HG02840 (cell line): ENCODE results near the gene ACKR2.
"Not testable (repeated sequence)": the region's sequence is repeated elsewhere in the genome, so short reads cannot be mapped to it uniquely, and the experiment has no call there.

Source experiments
- ATAC-seq: cut with Tn5 transposase; IDR thresholded peaks from one replicate; pipeline ENCODE4 v1.9.1; 2021; ENCODE audit warnings: mild to moderate bottlenecking, moderate library complexity, moderate number of reproducible peaks; ENCODE audit not compliant: unreplicated experiment, low FRiP score

ACKR2 gene

GRCh38 chr3:42801048-42801620 is 8.1 kb upstream of the ACKR2 start:
- no peak for ATAC-seq

- ATAC-seq, result no peak
These were observed 7.5 kb upstream of the ACKR2 start for GRCh38 chr3:42801784-42802183.

- no peak for ATAC-seq
These were observed 6.3 kb upstream of the ACKR2 start for GRCh38 chr3:42802876-42803413.

- ATAC-seq, result peak; percentile 28
These were observed 5.7 kb upstream of the ACKR2 start for GRCh38 chr3:42803414-42804105.

GRCh38 chr3:42804106-42804830 is 5.0 kb upstream of the ACKR2 start, which contains the start of gene HIGD1A:
TSS of gene HIGD1A (minus strand) at chr3:42804490. CDS start at chr3:42794253, 10,237 bp downstream.
- ATAC-seq, result peak; percentile 98

- peak; percentile 23 for ATAC-seq
These were observed 4.5 kb upstream of the ACKR2 start for GRCh38 chr3:42804831-42805132.

- ATAC-seq, result no peak
These were observed 4.0 kb upstream of the ACKR2 start for GRCh38 chr3:42805141-42805821.

GRCh38 chr3:42807929-42808328 is 1.3 kb upstream of the ACKR2 start:
- no peak for ATAC-seq

GRCh38 chr3:42810706-42811105 is 1.5 kb downstream of the ACKR2 start:
- not testable (repeated sequence) for ATAC-seq

GRCh38 chr3:42811118-42811883 is 2.1 kb downstream of the ACKR2 start:
- ATAC-seq, result not testable (repeated sequence)

GRCh38 chr3:42814246-42814645 is 5.0 kb downstream of the ACKR2 start:
- ATAC-seq, result no peak

GRCh38 chr3:42814914-42815507 is 5.8 kb downstream of the ACKR2 start:
- ATAC-seq, result no peak

GRCh38 chr3:42815826-42816225 is 6.6 kb downstream of the ACKR2 start:
- no peak for ATAC-seq

GRCh38 chr3:42819351-42819965 is 10.2 kb downstream of the ACKR2 start:
- ATAC-seq, result no peak

GRCh38 chr3:42820746-42821051 is 11.5 kb downstream of the ACKR2 start:
- ATAC-seq, result no peak

- no peak for ATAC-seq
These were observed 13.6 kb downstream of the ACKR2 start for GRCh38 chr3:42822828-42823227.

- ATAC-seq, result no peak
These were observed 14.1 kb downstream of the ACKR2 start for GRCh38 chr3:42823351-42823750.

GRCh38 chr3:42826141-42826540 is 16.9 kb downstream of the ACKR2 start:
- ATAC-seq, result no peak

GRCh38 chr3:42827023-42827422 is 17.8 kb downstream of the ACKR2 start:
- ATAC-seq, result no peak

GRCh38 chr3:42827654-42828053 is 18.4 kb downstream of the ACKR2 start:
- ATAC-seq, result no peak
